NT2/D1 (cell line): Measurements from ENCODE around the gene SYNPO.

Experiments
- DNase-seq: peaks from one replicate; pipeline ENCODE4 v3.0.0-alpha.2; 2011; ENCODE audit warnings: low read depth, low spot score
- H3K27me3 ChIP-seq: 2 replicates; pipeline ENCODE4 v1.6.0; 2011; ENCODE audit warnings: mild to moderate bottlenecking; ENCODE audit not compliant: insufficient read length, insufficient read depth
- H3K36me3 ChIP-seq: 2 replicates; pipeline ENCODE4 v1.6.1; 2011; ENCODE audit warnings: mild to moderate bottlenecking, low read length, mixed read lengths; ENCODE audit not compliant: insufficient read depth, insufficient read length
- H3K4me1 ChIP-seq: 2 replicates; pipeline ENCODE4 v1.5.1; 2011; ENCODE audit not compliant: insufficient read depth, insufficient read length
- H3K4me3 ChIP-seq: 2 replicates; pipeline ENCODE4 v1.5.1; 2011; ENCODE audit warnings: low read depth; ENCODE audit not compliant: insufficient read length
- H3K9ac ChIP-seq: 2 replicates; pipeline ENCODE4 v1.6.0; 2011; ENCODE audit warnings: low read depth; ENCODE audit not compliant: insufficient read length
- H3K9me3 ChIP-seq: 2 replicates; pipeline ENCODE4 v1.5.1; 2011; ENCODE audit warnings: mild to moderate bottlenecking, low read length; ENCODE audit not compliant: insufficient read depth
- SUZ12 ChIP-seq: IDR thresholded peaks from 2 replicates; pipeline ENCODE4 v1.6.1; 2011; ENCODE audit not compliant: insufficient read length, insufficient read depth; ENCODE audit errors: extremely low read depth
- YY1 ChIP-seq: IDR thresholded peaks from 2 replicates; pipeline ENCODE4 v1.6.1; 2011; ENCODE audit not compliant: insufficient read length, insufficient read depth
- ZNF274 ChIP-seq: IDR thresholded peaks from 2 replicates; pipeline ENCODE4 v1.6.1; 2011; ENCODE audit warnings: mild to moderate bottlenecking, low read depth, low read length

The SYNPO gene

GRCh38 chr5:150598006-150598405 is 42.5 kb upstream of the SYNPO start:
- Histone ChIP-seq H3K4me1 (peaks cover 7% of the 10 kb centered on the region), H3K4me3 (no peak overlapping the region), H3K27me3 (no peaks in the 10 kb centered on the region), H3K9ac (no peak overlapping the region), H3K36me3 (no peaks in the 10 kb centered on the region), H3K9me3 (no peaks in the 10 kb centered on the region)
- DNase-seq: no peak
- TF ChIP-seq YY1 (no peak), ZNF274 (no peak), SUZ12 (no peak)

- no peaks in the 10 kb centered on the region for H3K36me3 ChIP-seq
- H3K9me3 ChIP-seq: no peaks in the 10 kb centered on the region
- DNase-seq: no peak
- no peak overlapping the region for H3K9ac ChIP-seq
- no peak for TF ChIP-seq YY1
- TF ChIP-seq SUZ12: no peak
- no peak for TF ChIP-seq ZNF274
- H3K27me3 ChIP-seq: no peaks in the 10 kb centered on the region
- peaks cover 7% of the 10 kb centered on the region for H3K4me1 ChIP-seq
- H3K4me3 ChIP-seq: no peak overlapping the region
Measured at GRCh38 chr5:150598821-150599273, 41.6 kb upstream of the SYNPO start.

- H3K4me1 ChIP-seq: peaks cover 7% of the 10 kb centered on the region
Measured at GRCh38 chr5:150599281-150599680, 41.2 kb upstream of the SYNPO start.

GRCh38 chr5:150599917-150600511 is 40.4 kb upstream of the SYNPO start:
- Histone ChIP-seq H3K27me3 (no peaks in the 10 kb centered on the region), H3K36me3 (no peaks in the 10 kb centered on the region), H3K4me3 (no peak overlapping the region), H3K9ac (no peak overlapping the region), H3K9me3 (no peaks in the 10 kb centered on the region), H3K4me1 (peaks cover 7% of the 10 kb centered on the region)
- no peak for TF ChIP-seq ZNF274
- no peak for TF ChIP-seq YY1
- no peak for TF ChIP-seq SUZ12
- no peak for DNase-seq

More at GRCh38 chr5:150599281-150599680, 41.2 kb upstream of the SYNPO start:
- Histone ChIP-seq H3K27me3 (no peaks in the 10 kb centered on the region), H3K36me3 (no peaks in the 10 kb centered on the region), H3K4me3 (no peak overlapping the region), H3K9me3 (no peaks in the 10 kb centered on the region), H3K9ac (no peak overlapping the region)
- TF ChIP-seq SUZ12: no peak
- no peak for DNase-seq

- Histone ChIP-seq H3K27me3 (no peaks in the 10 kb centered on the region), H3K4me1 (peaks cover 5% of the 10 kb centered on the region), H3K4me3 (no peak overlapping the region), H3K9me3 (no peaks in the 10 kb centered on the region), H3K36me3 (no peaks in the 10 kb centered on the region), H3K9ac (no peak overlapping the region)
- no peak for DNase-seq
- TF ChIP-seq ZNF274 (no peak), SUZ12 (no peak), YY1 (no peak)
Measured at GRCh38 chr5:150600616-150601490, 39.6 kb upstream of the SYNPO start.

- DNase-seq: no peak
- Histone ChIP-seq H3K27me3 (no peaks in the 10 kb centered on the region), H3K9ac (no peak overlapping the region), H3K9me3 (no peaks in the 10 kb centered on the region), H3K4me3 (no peak overlapping the region), H3K4me1 (peaks cover 4% of the 10 kb centered on the region), H3K36me3 (no peaks in the 10 kb centered on the region)
- TF ChIP-seq YY1 (no peak), ZNF274 (no peak)
Measured at GRCh38 chr5:150601491-150602345, 38.7 kb upstream of the SYNPO start.

GRCh38 chr5:150603052-150603451 is 37.4 kb upstream of the SYNPO start:
- H3K4me3 ChIP-seq: no peak overlapping the region
- H3K27me3 ChIP-seq: no peaks in the 10 kb centered on the region
- H3K36me3 ChIP-seq: no peaks in the 10 kb centered on the region
- no peaks in the 10 kb centered on the region for H3K9me3 ChIP-seq
- H3K4me1 ChIP-seq: peaks cover 4% of the 10 kb centered on the region
- no peak for TF ChIP-seq YY1
- no peak for TF ChIP-seq SUZ12
- no peak for TF ChIP-seq ZNF274
- H3K9ac ChIP-seq: no peak overlapping the region
- DNase-seq: no peak
